GM19372 (cell line): ENCODE measurements around the gene TRMT1L.
A peak's percentile ranks its signal among the peaks of the same experiment; 100 is the strongest.
"Not testable (repeated sequence)": the region's sequence is repeated elsewhere in the genome, so short reads cannot be mapped to it uniquely, and the experiment has no call there.

Experiments
- ATAC-seq: cut with Tn5 transposase; IDR thresholded peaks from one replicate; pipeline ENCODE4 v1.9.1; 2021; ENCODE audit warnings: mild to moderate bottlenecking, low read depth, moderate library complexity; ENCODE audit not compliant: unreplicated experiment

The TRMT1L gene, protein sequence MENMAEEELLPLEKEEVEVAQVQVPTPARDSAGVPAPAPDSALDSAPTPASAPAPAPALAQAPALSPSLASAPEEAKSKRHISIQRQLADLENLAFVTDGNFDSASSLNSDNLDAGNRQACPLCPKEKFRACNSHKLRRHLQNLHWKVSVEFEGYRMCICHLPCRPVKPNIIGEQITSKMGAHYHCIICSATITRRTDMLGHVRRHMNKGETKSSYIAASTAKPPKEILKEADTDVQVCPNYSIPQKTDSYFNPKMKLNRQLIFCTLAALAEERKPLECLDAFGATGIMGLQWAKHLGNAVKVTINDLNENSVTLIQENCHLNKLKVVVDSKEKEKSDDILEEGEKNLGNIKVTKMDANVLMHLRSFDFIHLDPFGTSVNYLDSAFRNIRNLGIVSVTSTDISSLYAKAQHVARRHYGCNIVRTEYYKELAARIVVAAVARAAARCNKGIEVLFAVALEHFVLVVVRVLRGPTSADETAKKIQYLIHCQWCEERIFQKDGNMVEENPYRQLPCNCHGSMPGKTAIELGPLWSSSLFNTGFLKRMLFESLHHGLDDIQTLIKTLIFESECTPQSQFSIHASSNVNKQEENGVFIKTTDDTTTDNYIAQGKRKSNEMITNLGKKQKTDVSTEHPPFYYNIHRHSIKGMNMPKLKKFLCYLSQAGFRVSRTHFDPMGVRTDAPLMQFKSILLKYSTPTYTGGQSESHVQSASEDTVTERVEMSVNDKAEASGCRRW

DNA sequence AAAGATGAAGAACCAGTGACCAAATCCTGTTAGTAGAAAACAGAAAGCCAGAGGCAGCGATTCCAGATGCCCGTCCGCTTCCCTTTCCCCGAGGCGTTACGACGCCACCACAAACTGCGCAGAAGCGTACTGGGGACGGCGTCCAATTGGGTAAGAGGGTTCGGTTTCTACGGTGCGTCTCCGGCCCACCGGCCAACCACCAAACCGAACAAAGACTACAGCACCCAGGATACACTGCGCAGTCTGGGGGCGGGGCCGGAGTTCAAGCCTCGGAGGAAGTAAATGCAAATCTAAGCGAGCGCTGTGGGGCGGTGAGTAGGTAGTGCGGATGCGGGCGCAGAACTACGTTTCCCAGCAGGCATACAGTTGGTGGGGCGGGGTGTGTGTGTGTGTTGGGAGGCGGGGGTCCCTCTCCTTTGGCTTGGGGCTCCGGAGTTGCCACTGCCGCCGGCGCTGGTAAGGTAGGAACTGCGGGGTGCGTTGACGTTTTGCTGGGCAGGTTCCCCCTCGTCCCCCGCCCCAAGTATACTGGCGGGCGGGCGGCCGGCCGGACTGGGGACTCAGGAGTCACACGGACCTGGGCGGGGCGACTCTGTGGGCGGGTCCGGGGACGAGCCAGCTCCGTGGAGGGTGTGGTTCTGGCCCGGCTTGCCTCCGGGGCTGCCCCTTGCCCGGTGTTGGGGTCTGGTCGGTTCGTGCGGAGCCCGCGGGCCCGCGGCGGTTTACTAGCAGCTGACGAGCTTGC lies at the start of gene TRMT1L, which contains the start of gene SWT1:
Gene TRMT1L (minus strand): TSS at position 100 of the 745 bp plus-strand sequence. CDS start 241 bp downstream, outside the sequence.
Gene SWT1 (plus strand): TSS at position 314 of the 745 bp plus-strand sequence. CDS start 3,675 bp downstream, outside the sequence.
- peak; percentile 85 for ATAC-seq

DNA sequence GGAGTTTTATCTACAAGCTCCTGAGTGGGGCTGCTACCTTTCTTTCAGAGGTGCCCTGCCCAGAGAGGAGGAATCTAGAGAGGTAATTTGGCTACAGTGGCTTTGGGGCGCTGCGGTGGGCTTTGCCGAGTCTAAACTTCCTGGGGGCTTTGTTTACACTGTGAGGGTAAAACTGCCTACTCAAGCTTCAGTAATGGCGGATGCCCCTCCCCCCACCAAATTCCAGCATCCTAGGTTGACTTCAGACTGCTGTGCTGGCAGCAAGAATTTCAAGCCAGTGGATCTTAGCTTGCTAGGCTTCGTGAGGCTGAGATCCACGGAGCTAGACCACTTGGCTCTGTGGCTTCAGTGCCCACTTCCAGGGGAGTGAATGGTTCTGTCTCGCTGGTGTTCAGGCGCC lies 44.1 kb upstream of the TRMT1L start:
- ATAC-seq = no peak

DNA sequence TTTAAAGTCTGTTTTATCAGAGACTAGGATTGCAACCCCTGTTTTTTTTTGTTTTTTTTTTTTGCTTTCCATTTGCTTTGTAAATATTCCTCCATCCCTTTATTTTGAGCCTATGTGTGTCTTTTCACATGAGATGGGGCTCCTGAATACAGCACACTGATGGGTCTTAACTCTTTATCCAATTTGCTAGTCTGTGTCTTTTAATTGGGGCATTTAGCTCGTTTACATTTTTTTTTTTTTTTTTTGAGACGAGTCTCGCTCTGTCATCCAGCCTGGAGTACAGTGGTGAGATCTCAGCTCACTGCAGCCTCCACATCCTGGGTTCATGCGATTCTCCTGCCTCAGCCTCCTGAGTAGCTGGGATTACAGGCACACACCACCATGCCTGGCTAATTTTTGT lies 42.0 kb upstream of the TRMT1L start:
- not testable (repeated sequence) for ATAC-seq

DNA sequence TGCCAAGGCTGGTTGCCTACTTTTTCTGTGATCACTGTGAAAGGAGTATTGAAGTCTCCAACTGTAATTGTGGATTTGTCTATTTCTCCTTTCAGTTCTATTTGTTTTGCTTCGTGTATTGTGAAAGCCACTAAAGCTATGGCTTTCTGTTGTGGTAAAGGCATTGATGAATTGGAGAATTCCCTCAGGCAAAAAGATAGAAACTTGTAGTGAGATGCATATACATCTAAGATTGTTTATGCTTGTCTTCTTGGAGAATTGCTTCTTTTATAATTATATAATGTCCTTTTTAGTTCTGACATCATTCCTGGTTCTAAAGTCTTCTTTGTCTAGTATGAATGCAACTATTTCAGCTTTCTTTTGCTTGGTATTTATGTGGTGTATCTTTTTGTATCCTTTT lies 37.0 kb upstream of the TRMT1L start:
- ATAC-seq = no peak

DNA sequence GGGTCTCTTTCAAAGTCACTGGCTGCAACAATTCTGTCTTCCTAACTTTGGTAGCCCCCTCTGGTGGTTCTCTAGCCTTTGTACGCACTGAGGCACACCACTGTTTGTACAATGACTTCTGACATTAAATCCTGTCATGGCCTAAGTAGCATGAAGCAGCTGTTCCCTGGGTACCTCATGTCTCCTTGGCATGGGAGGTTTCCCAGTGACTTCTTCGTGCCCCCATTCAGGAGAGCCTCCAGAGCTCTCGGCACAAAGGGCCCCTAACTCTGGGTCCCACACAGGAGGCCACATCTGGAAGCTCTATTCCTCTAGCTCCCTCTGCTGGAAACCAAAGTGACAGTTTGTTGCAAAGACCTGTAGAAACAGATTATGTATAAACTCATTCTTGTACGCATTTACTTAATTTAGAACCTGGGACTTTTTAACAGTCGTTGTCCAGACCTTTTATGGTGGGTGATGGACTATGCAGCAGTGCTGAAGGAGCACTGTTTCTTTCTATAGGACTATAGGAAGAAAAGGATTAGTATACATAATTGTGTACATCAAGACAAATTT lies 13.6 kb upstream of the TRMT1L start:
- ATAC-seq = peak; percentile 92

DNA sequence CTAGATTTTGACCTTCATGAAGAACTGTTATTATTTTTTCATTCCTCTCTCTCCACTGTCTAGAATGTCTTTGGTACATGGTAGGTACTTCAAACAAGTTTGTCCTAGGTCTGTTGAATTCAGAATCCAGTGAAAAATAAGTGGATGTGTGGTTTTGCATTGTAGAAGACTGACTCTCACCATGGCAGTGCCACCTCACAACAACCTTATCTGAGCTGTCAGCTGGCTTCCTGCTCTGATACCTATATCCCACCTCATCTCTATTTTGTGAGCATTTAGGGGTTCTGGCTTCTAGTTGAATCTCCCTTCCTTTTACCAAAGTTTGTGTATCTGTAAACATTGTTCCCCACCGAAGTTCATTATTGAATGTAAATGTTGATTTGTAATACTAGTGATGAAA lies 9.4 kb upstream of the TRMT1L start:
- no peak for ATAC-seq

DNA sequence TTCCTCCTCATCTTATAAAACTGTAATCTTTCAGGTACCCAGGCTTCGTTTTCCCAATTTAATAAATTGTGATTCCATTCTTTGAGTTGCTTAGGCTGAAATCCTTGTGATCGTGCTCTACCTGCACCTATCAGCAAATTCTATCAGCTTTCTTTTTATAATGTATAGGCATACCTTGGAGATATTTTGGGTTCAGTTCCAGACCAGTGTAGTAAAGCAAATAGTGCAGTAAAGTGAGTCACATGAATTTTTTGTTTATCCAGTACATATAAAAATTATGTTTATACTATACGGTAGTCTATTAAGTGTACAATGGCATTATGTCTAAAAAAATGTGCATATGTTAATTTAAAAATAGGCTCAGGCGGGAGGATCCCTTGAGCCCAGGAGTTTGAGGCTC lies 5.7 kb upstream of the TRMT1L start:
- ATAC-seq = no peak

DNA sequence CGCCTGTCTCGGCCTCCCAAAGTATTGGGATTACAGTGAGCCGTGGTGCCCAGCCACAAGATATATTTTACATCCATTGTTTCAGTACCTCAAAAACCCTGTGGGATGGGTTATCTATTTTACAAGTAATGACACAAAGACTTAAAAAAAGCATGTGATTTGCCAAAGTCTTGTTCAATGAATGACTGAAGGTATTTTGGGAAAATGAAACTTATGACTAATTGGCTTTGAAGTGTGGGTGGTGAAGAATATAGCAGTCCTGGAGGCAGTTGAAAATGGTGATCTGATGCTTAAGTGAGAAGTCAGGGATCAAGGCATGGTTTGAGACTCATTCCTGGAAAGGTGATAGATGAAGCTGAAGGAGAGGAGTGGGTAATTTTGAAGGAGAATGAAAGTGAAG lies 3.2 kb upstream of the TRMT1L start:
- no peak for ATAC-seq

DNA sequence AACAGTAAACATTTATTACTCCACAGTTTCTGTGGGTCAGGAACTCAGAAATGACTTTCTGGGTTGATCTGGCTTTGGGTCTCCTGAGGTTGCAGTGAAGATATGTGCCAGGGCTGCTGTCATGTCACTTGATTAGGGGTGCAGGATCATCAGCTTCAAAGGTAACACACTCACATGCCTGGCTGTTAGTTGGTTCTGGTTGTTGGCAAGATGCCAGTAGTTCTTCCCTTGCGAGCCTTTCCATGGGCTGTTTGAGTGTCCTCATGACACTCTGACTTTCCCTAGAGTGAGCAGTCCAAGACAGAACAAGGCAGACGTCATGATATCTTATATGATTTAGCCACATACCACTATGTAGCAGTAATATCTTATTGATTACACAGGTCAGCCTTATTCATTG lies 2.0 kb upstream of the TRMT1L start:
- ATAC-seq = no peak

DNA sequence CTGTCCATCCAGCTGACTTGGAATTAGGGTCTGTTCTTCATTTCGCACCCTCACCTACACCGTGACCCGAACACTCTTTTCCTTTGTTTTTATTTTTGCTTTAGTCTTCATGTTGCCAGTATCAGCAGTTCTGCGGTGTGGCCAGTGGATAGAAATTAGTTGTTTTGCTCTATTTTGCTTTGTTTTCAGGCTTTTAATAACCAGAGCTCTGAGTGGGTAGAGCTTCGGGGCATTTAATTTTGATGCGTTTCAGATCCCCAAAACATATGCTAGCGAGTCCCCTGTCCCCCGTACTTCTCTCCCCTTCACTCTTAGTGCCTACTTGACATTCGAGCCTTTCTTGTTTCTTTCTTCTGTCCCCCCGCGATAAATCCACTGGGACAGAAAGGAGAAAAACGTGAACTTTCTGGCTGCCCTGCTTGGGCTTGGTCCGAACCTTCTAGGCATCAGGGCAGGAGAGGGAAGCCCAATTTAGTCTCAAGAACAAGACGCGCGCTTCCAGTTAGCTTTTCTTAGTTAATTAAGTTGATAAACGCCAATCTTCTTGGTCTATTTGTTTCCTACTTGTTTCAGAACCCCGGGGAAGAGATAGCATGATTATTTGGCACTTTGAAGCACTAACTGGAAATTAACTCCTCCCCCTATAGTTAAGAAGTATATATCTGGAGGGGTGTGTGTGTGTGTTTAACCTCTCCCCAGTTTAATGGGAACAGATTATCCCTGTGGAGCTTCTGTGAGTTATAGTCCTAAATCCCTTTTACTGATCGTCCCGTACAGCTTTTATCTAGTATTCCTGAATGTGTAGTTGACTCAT lies 1.1 kb upstream of the TRMT1L start:
- no peak for ATAC-seq

DNA sequence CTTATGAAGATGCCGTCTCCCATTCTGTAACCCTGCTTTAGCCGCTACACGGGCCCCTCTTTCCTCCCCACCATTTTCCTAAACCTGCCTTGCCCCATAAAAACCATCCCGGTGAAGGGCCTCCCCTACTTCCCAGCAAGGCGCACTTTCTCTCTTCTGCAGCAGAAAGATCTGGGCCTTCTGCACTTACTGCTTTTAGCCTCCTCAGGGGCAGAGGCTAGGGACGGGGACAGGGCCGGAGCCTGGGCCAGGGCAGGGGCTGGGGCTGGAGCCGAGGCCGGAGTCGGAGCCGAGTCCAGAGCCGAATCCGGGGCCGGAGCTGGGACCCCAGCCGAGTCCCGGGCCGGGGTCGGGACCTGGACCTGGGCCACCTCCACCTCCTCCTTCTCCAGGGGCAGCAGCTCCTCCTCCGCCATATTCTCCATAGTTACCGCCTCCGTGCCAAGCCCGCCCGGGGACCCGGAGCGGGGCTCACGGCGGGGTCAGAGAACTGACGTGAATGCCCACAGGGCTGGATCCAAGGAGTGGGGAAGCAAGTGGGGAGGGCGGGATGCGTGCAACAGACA lies 382 bp downstream of the TRMT1L start:
- ATAC-seq = peak; percentile 28

DNA sequence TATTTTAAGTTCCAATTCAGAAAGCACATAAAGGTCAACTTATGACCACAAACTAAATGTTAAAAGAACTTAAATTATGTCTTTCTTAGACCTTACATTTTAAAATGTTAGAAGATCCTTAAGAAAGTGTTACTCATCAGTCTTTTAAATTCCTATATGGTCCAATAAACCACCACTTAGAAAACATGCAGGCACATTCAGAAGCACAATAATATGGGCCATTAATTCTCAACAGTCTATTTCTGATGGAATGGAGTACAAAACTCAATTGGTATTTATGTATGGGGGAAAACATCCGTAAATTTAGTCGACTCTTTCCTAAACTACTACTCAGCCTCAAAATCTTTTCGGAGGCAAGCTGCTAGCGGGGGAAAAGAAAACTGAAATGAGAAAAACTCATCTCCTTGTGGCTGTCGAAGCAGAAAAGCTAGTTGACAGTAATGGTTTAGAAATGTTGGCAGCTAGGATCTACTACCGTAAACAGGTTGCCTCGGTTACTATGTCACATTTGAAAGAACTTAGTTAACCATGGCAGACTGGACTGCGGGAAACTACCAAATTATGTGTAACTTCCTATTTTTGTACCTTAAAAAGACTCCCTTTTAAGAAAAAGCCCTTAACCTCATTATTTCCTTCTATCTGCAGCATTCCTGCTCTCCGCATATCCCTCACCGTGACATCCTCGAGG lies 1.0 kb downstream of the TRMT1L start:
- ATAC-seq = no peak

DNA sequence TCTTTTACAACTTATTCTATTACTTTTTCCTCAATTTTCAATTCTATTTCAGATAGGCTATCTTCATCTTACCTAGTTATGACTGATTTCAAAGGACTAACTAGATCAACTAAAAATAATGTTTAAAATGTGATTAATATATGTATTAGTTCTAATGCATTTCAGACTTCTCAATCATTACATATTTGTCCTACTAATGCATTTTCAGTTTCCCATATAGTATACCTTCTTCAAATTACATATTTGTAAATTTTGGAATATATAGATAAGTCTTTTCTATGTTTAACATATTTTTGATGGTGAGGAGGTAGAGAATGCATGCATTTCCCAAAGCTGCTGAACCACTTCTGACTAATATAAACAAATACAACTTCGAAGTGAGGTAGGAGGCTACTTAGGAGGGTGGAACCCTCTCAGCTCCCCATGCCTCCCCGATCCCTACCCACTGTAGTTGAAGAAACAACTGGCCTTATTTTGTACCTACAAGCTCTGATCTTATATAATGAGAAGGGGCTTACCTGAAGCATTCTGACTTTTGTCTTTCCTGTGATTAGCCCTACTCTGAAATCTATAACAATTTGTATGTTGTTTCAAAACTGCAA lies 1.7 kb downstream of the TRMT1L start:
- no peak for ATAC-seq

DNA sequence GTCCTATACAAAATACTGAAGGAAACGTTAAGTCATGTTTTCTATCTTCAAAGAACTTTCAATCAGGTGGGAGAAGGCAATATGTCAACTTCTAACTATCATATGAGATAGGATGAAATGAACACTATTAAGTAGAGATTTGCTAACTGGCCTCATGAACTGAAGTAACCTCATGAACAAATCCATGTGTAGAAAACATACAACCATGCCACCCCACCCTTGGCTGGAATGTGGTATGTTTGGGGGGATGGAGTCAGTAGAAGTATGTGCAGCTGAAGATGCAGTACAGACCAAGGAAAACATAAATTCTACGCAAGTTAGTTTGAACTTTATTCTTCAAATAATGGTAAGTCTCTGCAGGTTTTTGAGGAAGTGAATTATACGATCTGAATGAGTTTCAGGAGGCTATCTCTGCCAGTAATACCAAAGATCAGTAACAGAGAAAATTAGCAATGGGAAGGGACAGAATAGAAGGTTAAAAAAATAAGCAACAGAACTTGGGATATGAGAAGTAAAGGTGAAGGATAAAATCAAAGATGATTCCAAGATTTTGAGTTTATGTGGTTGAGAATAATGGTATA lies 4.5 kb downstream of the TRMT1L start:
- no peak for ATAC-seq

DNA sequence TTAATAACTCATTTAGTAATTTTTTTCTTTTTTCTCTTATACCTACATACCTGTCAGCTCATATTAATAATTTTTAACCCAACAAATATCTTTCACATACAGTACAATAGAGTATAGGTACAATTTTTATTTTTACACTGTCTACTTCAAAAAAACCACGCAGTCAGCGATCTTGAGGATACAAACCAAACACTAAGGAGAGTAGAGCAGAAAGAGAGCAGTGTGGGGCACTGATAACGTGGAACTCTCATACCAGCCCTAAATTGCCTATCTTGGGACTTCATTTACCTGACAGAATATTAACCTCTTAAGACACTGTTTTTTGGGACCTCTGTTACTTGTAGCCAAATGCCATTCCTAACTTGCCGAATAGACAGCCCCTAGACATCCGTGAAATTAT lies 5.5 kb downstream of the TRMT1L start:
- no peak for ATAC-seq

DNA sequence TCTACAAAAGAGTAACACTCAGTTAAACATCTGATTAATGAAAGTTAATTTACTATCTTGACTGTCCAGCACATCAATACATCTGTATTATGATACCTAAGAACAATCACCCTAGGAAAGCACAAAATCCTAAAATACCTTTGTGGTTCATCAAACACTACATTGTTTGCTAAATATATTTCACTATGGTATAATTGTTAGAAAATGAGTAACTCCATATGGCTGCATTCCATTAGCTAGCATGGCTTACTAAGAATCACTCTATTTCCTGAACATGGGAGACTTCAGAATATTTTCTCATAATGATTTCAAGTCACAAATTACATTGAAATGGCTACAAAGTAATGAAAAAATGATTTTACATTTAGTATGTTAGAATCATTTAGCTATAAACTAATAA lies 12.5 kb downstream of the TRMT1L start:
- no peak for ATAC-seq

DNA sequence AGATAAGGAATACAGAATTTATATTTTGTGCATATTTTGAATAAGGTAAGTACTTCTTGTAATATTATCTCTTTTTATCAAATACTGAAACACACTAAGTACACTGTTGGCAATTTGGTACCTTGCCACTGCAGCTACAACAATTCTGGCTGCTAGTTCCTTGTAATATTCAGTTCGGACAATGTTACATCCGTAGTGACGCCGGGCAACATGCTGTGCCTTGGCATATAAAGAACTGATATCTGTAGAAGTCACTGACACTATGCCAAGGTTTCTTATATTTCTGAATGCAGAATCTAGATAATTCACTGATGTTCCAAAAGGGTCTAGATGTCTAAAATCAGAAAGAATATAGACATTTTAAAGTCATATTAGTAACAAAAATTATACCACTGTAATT lies 17.5 kb downstream of the TRMT1L start:
- no peak for ATAC-seq

DNA sequence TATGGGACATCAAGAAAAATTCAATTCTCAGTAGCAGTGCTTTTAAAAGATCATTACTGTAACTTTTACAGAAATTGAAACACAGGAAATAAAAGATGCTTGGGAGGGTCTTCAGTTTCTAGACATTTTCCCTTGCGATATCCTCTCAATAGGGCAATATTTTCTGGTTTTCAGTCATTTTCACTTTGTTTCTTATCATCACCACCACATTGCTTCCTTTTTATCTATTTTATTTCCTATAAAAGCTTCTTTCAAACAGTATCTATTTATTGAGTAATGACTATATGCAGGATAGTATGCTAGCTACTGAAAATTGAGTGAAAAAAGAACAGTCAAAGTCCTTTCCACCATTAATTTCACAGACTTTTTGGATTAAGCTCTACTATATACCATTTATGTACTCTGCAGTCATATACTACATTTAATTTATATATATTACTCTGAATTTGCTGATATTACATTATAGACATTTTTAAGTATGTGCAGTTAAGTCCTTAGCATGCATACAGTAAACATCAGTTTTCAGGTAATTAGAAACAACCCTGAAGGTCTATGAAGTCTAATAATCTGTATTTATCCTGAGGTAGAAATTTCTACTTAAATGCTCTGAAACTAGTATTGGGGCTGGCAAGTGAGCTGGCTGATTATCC lies 18.7 kb downstream of the TRMT1L start:
- no peak for ATAC-seq
